NT2/D1 (cell line): Measurements from ENCODE around the gene VCP.
A peak's percentile ranks its signal among the peaks of the same experiment; 100 is the strongest.

Source experiments
- DNase-seq: peaks from one replicate; pipeline ENCODE4 v3.0.0-alpha.2; 2011; ENCODE audit warnings: low read depth, low spot score
- H3K27me3 ChIP-seq: 2 replicates; pipeline ENCODE4 v1.6.0; 2011; ENCODE audit warnings: mild to moderate bottlenecking; ENCODE audit not compliant: insufficient read length, insufficient read depth
- H3K36me3 ChIP-seq: 2 replicates; pipeline ENCODE4 v1.6.1; 2011; ENCODE audit warnings: mild to moderate bottlenecking, low read length, mixed read lengths; ENCODE audit not compliant: insufficient read depth, insufficient read length
- H3K4me1 ChIP-seq: 2 replicates; pipeline ENCODE4 v1.5.1; 2011; ENCODE audit not compliant: insufficient read depth, insufficient read length
- H3K4me3 ChIP-seq: 2 replicates; pipeline ENCODE4 v1.5.1; 2011; ENCODE audit warnings: low read depth; ENCODE audit not compliant: insufficient read length
- H3K9ac ChIP-seq: 2 replicates; pipeline ENCODE4 v1.6.0; 2011; ENCODE audit warnings: low read depth; ENCODE audit not compliant: insufficient read length
- H3K9me3 ChIP-seq: 2 replicates; pipeline ENCODE4 v1.5.1; 2011; ENCODE audit warnings: mild to moderate bottlenecking, low read length; ENCODE audit not compliant: insufficient read depth
- SUZ12 ChIP-seq: IDR thresholded peaks from 2 replicates; pipeline ENCODE4 v1.6.1; 2011; ENCODE audit not compliant: insufficient read length, insufficient read depth; ENCODE audit errors: extremely low read depth
- YY1 ChIP-seq: IDR thresholded peaks from 2 replicates; pipeline ENCODE4 v1.6.1; 2011; ENCODE audit not compliant: insufficient read length, insufficient read depth
- ZNF274 ChIP-seq: IDR thresholded peaks from 2 replicates; pipeline ENCODE4 v1.6.1; 2011; ENCODE audit warnings: mild to moderate bottlenecking, low read depth, low read length

The VCP gene

DNA sequence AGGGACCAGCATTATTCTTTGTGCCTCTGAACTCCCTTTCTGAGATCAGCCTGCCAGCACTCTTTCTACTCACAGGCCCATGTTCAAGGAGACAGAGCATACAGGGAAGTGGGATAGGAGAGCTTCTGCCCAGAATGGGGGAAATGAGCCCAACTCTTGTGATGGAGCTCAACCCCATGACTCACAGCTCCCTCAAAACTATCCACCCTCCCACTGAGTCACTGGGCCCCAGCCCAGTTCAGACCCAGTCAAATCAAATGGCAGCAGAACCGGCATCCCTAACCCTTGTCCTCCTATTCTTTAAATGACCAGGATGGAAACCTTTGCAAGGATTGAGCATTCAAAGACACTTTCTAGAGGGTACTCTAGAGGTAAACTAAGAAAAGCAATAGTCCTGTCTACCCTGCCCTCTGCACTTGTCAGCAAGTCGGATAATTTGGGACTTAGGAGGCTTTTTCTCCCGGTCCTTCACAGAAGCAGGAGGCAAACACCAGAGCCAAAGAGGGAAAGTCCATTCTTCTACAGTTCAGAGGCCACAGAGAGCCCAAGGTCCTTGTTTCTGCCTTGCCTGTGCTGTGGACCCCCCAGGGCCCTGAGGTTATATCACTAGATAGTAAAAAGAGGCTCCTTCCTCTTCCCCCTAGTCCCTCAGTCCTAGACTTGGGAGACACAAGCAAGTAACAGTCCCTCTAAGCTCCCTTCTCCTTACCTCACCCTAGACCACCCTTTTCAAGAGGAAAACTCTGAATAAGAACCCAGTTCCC lies 40.0 kb upstream of the VCP start:
- no peaks in the 10 kb centered on the region for H3K9me3 ChIP-seq
- DNase-seq = no peak
- peaks cover 22% of the 10 kb centered on the region for H3K4me1 ChIP-seq

DNA sequence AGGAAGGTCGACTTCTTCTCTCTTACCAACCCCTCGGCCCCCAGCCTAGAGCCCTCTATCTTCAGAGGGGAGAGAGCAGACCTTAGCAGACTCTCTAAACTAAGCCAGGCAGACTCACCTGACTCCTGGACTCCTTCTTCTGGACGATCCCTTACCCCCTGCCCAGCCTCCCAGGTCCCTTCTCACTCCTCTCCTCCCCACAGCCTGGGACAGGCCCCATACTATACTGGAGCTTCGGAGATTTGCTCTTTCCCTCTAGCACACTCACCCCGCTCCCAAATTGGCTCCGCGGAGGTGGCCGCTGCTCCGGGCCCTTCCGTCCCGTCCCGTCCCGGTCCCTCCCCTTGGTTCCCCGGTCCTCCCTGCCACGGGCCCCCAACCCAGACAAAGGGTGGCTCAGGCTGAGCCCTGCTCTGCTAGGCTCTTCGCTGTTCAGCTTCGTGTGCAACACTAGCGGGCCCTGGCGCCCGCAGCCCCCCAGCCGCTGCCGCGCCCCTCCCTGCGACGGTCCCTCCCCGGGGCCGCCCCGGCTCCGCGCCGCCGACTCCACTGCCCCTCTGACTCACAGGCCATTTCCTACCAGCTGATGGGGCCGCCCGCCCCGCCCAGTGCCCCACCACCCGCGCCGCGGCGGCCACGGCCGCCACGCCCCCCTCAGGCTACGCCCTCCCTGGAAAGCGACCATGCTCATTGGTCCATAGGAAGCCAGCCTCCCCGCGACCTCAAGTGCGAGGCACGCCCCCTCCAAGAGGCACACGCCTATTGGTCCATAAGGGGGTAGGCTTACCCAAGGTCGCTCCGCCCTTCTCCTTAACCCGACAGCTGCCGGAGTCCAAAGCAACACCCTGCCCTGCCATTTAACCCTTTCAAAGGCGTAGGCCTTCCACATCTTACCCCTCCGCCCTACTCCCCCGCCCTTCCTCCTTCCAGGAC lies 38.8 kb upstream of the VCP start:
- TF ChIP-seq SUZ12 = no peak
- TF ChIP-seq YY1 = peak; percentile 5
- peak; percentile 99 for DNase-seq
- Histone ChIP-seq H3K4me3 (peak overlapping the region; percentile 78), H3K36me3 (peaks cover 25% of the 10 kb centered on the region), H3K9me3 (no peaks in the 10 kb centered on the region), H3K4me1 (peaks cover 17% of the 10 kb centered on the region), H3K9ac (peak overlapping the region; percentile 83), H3K27me3 (no peaks in the 10 kb centered on the region)

More for the DNA sequence above, 40.0 kb upstream of the VCP start:
- TF ChIP-seq ZNF274 (no peak), SUZ12 (no peak), YY1 (no peak)
- Histone ChIP-seq H3K36me3 (peaks cover 14% of the 10 kb centered on the region), H3K9ac (peak overlapping the region; percentile 36), H3K27me3 (no peaks in the 10 kb centered on the region), H3K4me3 (no peak overlapping the region)

DNA sequence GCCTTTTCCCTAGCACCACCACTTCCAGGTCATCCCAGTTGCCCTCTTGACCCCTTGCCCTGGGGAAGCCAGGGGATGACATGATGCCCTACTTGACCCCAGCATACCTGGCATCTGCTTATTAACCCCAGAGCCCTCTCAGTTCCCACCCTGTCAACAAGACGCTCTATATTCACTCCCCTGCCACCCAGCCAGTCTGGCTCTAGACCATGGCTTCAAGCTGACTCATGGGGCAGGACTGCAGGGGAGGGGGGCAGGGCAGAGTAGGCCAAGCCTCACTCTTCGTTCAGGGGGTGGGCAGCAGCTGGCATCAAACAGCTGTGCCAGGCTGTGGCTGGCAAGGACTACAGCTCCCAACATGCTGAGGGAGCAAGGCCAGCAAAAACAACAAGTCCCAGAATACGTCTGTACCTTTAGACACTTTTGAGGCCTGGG lies 37.9 kb upstream of the VCP start:
- no peak for TF ChIP-seq YY1
- TF ChIP-seq SUZ12 = no peak
- no peak for TF ChIP-seq ZNF274
- H3K9ac ChIP-seq = peak overlapping the region; percentile 83
- no peaks in the 10 kb centered on the region for H3K9me3 ChIP-seq
- H3K4me3 ChIP-seq = peak overlapping the region; percentile 78
- DNase-seq = no peak
- peaks cover 17% of the 10 kb centered on the region for H3K4me1 ChIP-seq
- H3K36me3 ChIP-seq = peaks cover 35% of the 10 kb centered on the region
- H3K27me3 ChIP-seq = no peaks in the 10 kb centered on the region

- TF ChIP-seq SUZ12 (no peak), YY1 (no peak), ZNF274 (no peak)
- no peaks in the 10 kb centered on the region for H3K9me3 ChIP-seq
- no peak for DNase-seq
- H3K27me3 ChIP-seq = no peaks in the 10 kb centered on the region
- H3K9ac ChIP-seq = no peak overlapping the region
- peaks cover 20% of the 10 kb centered on the region for H3K4me1 ChIP-seq
- H3K36me3 ChIP-seq = peaks cover 47% of the 10 kb centered on the region
- H3K4me3 ChIP-seq = no peak overlapping the region
These were observed 36.6 kb upstream of the VCP start for GRCh38 chr9:35108946-35109575.

- Histone ChIP-seq H3K9me3 (no peaks in the 10 kb centered on the region), H3K36me3 (peaks cover 47% of the 10 kb centered on the region), H3K9ac (no peak overlapping the region), H3K4me3 (no peak overlapping the region), H3K4me1 (peaks cover 23% of the 10 kb centered on the region), H3K27me3 (no peaks in the 10 kb centered on the region)
- no peak for DNase-seq
- TF ChIP-seq YY1 (no peak), SUZ12 (no peak), ZNF274 (no peak)
These were observed 36.0 kb upstream of the VCP start for GRCh38 chr9:35108461-35108860.

GRCh38 chr9:35107297-35108290 lies 35.2 kb upstream of the VCP start:
- no peaks in the 10 kb centered on the region for H3K27me3 ChIP-seq
- H3K9ac ChIP-seq = no peak overlapping the region
- no peaks in the 10 kb centered on the region for H3K9me3 ChIP-seq
- H3K4me3 ChIP-seq = no peak overlapping the region
- peaks cover 47% of the 10 kb centered on the region for H3K36me3 ChIP-seq
- TF ChIP-seq ZNF274 = no peak
- TF ChIP-seq SUZ12 = no peak
- H3K4me1 ChIP-seq = peaks cover 21% of the 10 kb centered on the region
- no peak for DNase-seq
